Esophagus muscularis mucosa (tissue), 3 donors: Measurements from ENCODE around the gene TTI1.

ENCODE experiments used
- CTCF ChIP-seq, 3 experiments: fragments of 200-600 bp in 2 of 3; fragments of 450-650 bp in 1 of 3; sonication (generic) in 2 of 3; IDR thresholded peaks; one replicate each; pipeline ENCODE4 v1.5.1; 2017 to 2019; ENCODE audit warnings: antibody characterized with exemption in 3 of 3, mild to moderate bottlenecking in 2 of 3, moderate library complexity in 1 of 3
- POLR2A ChIP-seq: fragments of 450-650 bp; IDR thresholded peaks from one replicate; pipeline ENCODE4 v1.6.1; 2017; ENCODE audit warnings: antibody characterized with exemption, moderate library complexity, mild to moderate bottlenecking, low read depth

GRCh38 chr20:38013887-38014286 lies 19.4 kb downstream of the TTI1 start:
- TF ChIP-seq CTCF (IDR thresholded peaks at IDR 0.05) (no peak), POLR2A (no peak)
